Fibroblast of the conjunctiva (primary cell): ENCODE measurements around the gene CTRL.

Experiments used
- DNase-seq: peaks from one replicate; pipeline ENCODE4 v3.0.0-alpha.2; 2010; ENCODE audit warnings: low read depth

The CTRL gene

GRCh38 chr16:67962135-67962534 lies 30.5 kb upstream of the CTRL start:
- DNase-seq: no peak

- no peak for DNase-seq
Measured at GRCh38 chr16:67961551-67961957, 29.9 kb upstream of the CTRL start.

- no peak for DNase-seq
Measured at GRCh38 chr16:67959536-67960329, 28.1 kb upstream of the CTRL start.

GRCh38 chr16:67957622-67958021 lies 26.0 kb upstream of the CTRL start:
- no peak for DNase-seq

GRCh38 chr16:67954421-67955196 lies 22.9 kb upstream of the CTRL start:
- DNase-seq: no peak

GRCh38 chr16:67953641-67954375 lies 22.1 kb upstream of the CTRL start:
- DNase-seq: no peak

GRCh38 chr16:67951485-67951884 lies 19.8 kb upstream of the CTRL start:
- no peak for DNase-seq

GRCh38 chr16:67950335-67950843 lies 18.7 kb upstream of the CTRL start:
- no peak for DNase-seq

GRCh38 chr16:67949645-67950044 lies 18.0 kb upstream of the CTRL start:
- DNase-seq: no peak

GRCh38 chr16:67948015-67948414 lies 16.4 kb upstream of the CTRL start:
- no peak for DNase-seq

- DNase-seq: no peak
Measured at GRCh38 chr16:67946966-67947558, 15.4 kb upstream of the CTRL start.

GRCh38 chr16:67946128-67946569 lies 14.5 kb upstream of the CTRL start:
- no peak for DNase-seq

GRCh38 chr16:67945392-67945933 lies 13.8 kb upstream of the CTRL start:
- DNase-seq: no peak

- no peak for DNase-seq
Measured at GRCh38 chr16:67944690-67945391, 13.2 kb upstream of the CTRL start.

GRCh38 chr16:67943619-67944504 lies 12.2 kb upstream of the CTRL start, which contains the start of gene LCAT:
TSS of gene LCAT (minus strand) at chr16:67944120. CDS start at chr16:67944101, 19 bp downstream.
- DNase-seq: no peak

- DNase-seq: no peak
Measured at GRCh38 chr16:67943256-67943618, 11.6 kb upstream of the CTRL start.

- no peak for DNase-seq
Measured at GRCh38 chr16:67942510-67943255, 11.0 kb upstream of the CTRL start.

GRCh38 chr16:67942200-67942509 lies 10.5 kb upstream of the CTRL start:
- DNase-seq: no peak

GRCh38 chr16:67941469-67942199 lies 10.0 kb upstream of the CTRL start:
- DNase-seq: no peak
